SK-N-SH (cell line): ENCODE data around the gene FLT4. TPM values are rescaled to one million over a fixed set of nuclear protein-coding genes. Genes with fewer than 3 reads are reported as not detected.

ENCODE experiments used
- CTCF ChIA-PET: fragments of 300-600, 350-600 bp; formaldehyde crosslinking; extraction: SDS; loops from one replicate; lab custom pipeline; 2021; lab: Yijun Ruan, JAX
- POLR2A ChIA-PET: fragments of 350-600 bp; sonication (Branson Sonifier 250); formaldehyde crosslinking; extraction: SDS; loops from one replicate; lab custom pipeline; 2020; ENCODE audit warnings: antibody characterized with exemption, inconsistent platforms; lab: Yijun Ruan, JAX
- DNase-seq: peaks from one replicate; pipeline ENCODE4 v3.0.0; 2012
- H2AFZ ChIP-seq: fragments of 200-600 bp; sonication (generic); 2 replicates; pipeline ENCODE4 v1.8.1; 2016; ENCODE audit warnings: antibody characterized with exemption, mild to moderate bottlenecking, low read depth
- H3F3A ChIP-seq: fragments of 200-600 bp; sonication (generic); replicated peaks from 2 replicates; pipeline ENCODE3; 2016; ENCODE audit warnings: antibody characterized with exemption, mild to moderate bottlenecking; ENCODE audit not compliant: insufficient read depth
- H3K27ac ChIP-seq, 2 experiments: fragments of 200-500 bp in 1 of 2; fragments of 200-600 bp in 1 of 2; sonication (Bioruptor generic) in 1 of 2; sonication (generic), shearing (Covaris generic) in 1 of 2; 2 replicates each; pipeline versions ENCODE4 v1.5.1 to v1.6.1; 2014 to 2016; ENCODE audit warnings: low read depth in 2 of 2, inconsistent platforms in 1 of 2, low read length in 1 of 2, mild to moderate bottlenecking in 1 of 2, mixed read lengths in 1 of 2
- H3K27me3 ChIP-seq: fragments of 200-600 bp; sonication (generic), shearing (Covaris generic); 2 replicates; pipeline ENCODE4 v1.6.1; 2016; ENCODE audit warnings: mixed run types; ENCODE audit not compliant: insufficient read depth
- H3K36me3 ChIP-seq, 2 experiments: fragments of 200-500 bp in 1 of 2; fragments of 200-600 bp in 1 of 2; sonication (Bioruptor generic) in 1 of 2; sonication (generic) in 1 of 2; replicated peaks in 1 of 2; 2 replicates each; pipeline versions ENCODE3 to v1.5.1; 2014 to 2016; ENCODE audit warnings: low read length in 1 of 2, mild to moderate bottlenecking in 1 of 2; ENCODE audit not compliant: insufficient read depth in 2 of 2, control insufficient read depth in 1 of 2
- H3K4me1 ChIP-seq, 2 experiments: fragments of 200-500 bp in 1 of 2; fragments of 200-600 bp in 1 of 2; sonication (Bioruptor generic) in 1 of 2; sonication (generic), shearing (Covaris generic) in 1 of 2; 2 replicates each; pipeline versions ENCODE4 v1.5.1 to v1.6.1; 2014 to 2016; ENCODE audit warnings: low read depth in 1 of 2, low read length in 1 of 2, mixed run types in 1 of 2; ENCODE audit not compliant: insufficient read depth in 2 of 2, control insufficient read depth in 1 of 2
- H3K4me2 ChIP-seq: fragments of 200-600 bp; sonication (generic), shearing (Covaris generic); 2 replicates; pipeline ENCODE4 v1.6.1; 2017; ENCODE audit warnings: mixed run types
- H3K4me3 ChIP-seq, 2 experiments: fragments of 200-500 bp in 1 of 2; fragments of 200-600 bp in 1 of 2; sonication (Bioruptor generic) in 1 of 2; sonication (generic), shearing (Covaris generic) in 1 of 2; 2 replicates each; pipeline versions ENCODE4 v1.5.1 to v1.8.1; 2014 to 2016; ENCODE audit warnings: low read depth in 2 of 2, inconsistent platforms in 1 of 2, low read length in 1 of 2, mild to moderate bottlenecking in 1 of 2, mixed read lengths in 1 of 2, moderate library complexity in 1 of 2
- H3K79me2 ChIP-seq: fragments of 200-600 bp; sonication (generic); 2 replicates; pipeline ENCODE4 v1.8.1; 2017; ENCODE audit warnings: mild to moderate bottlenecking; ENCODE audit not compliant: insufficient read depth
- H3K9ac ChIP-seq: fragments of 200-600 bp; sonication (generic); 2 replicates; pipeline ENCODE4 v1.6.1; 2017; ENCODE audit warnings: mixed run types
- H3K9me2 ChIP-seq: fragments of 200-600 bp; sonication (generic); 2 replicates; pipeline ENCODE4 v1.6.1; 2017; ENCODE audit warnings: mixed run types
- H3K9me3 ChIP-seq: fragments of 200-600 bp; sonication (generic); 2 replicates; pipeline ENCODE4 v1.6.1; 2017; ENCODE audit warnings: mixed run types, mild to moderate bottlenecking, moderate library complexity
- H4K20me1 ChIP-seq: fragments of 200-600 bp; sonication (generic); 2 replicates; pipeline ENCODE4 v1.6.1; 2017; ENCODE audit warnings: mild to moderate bottlenecking, mixed run types; ENCODE audit not compliant: insufficient read depth
- CHD2 ChIP-seq: fragments of 150-350 bp; IDR thresholded peaks from 2 replicates; pipeline ENCODE4 v1.6.1; 2018; ENCODE audit warnings: low read length; ENCODE audit not compliant: partially characterized antibody
- EP300 ChIP-seq, 2 experiments: IDR thresholded peaks; 2 replicates each; pipeline versions ENCODE4 v1.4.0 to v1.6.1; 2012; ENCODE audit warnings: borderline replicate concordance in 1 of 2, low read depth in 1 of 2, low read length in 1 of 2
- FOXJ3 ChIP-seq: sonication (generic); formaldehyde crosslinking; IDR thresholded peaks from 2 replicates; pipeline ENCODE4 v1.5.1; 2020; ENCODE audit warnings: mild to moderate bottlenecking, missing genetic modification reagents
- FOXM1 ChIP-seq: IDR thresholded peaks from 2 replicates; pipeline ENCODE4 v1.4.0; 2012; ENCODE audit warnings: low read depth, mild to moderate bottlenecking
- MEF2A ChIP-seq: IDR thresholded peaks from 2 replicates; pipeline ENCODE4 v1.4.0; 2012; ENCODE audit warnings: low read depth, borderline replicate concordance
- NRF1 ChIP-seq: IDR thresholded peaks from 2 replicates; pipeline ENCODE4 v1.6.1; 2012; ENCODE audit warnings: low read depth, mild to moderate bottlenecking, low read length
- POLR2AphosphoS5 ChIP-seq: IDR thresholded peaks from 2 replicates; pipeline ENCODE4 v1.6.1; 2012; ENCODE audit warnings: low read depth, low read length
- RCOR1 ChIP-seq: fragments of 150-350 bp; IDR thresholded peaks from 2 replicates; pipeline ENCODE4 v1.6.1; 2017; ENCODE audit warnings: antibody characterized with exemption, low read length
- RFX5 ChIP-seq: IDR thresholded peaks from 2 replicates; pipeline ENCODE4 v1.6.1; 2012; ENCODE audit warnings: mild to moderate bottlenecking, improper control_type of control experiment, low read length
- SMC3 ChIP-seq: IDR thresholded peaks from 2 replicates; pipeline ENCODE4 v1.6.1; 2012; ENCODE audit warnings: low read depth, low read length, improper control_type of control experiment
- TEAD4 ChIP-seq: IDR thresholded peaks from 2 replicates; pipeline ENCODE4 v1.4.0; 2012; ENCODE audit warnings: mild to moderate bottlenecking, borderline replicate concordance; ENCODE audit not compliant: insufficient read depth
- YY1 ChIP-seq: IDR thresholded peaks from 2 replicates; pipeline ENCODE4 v1.4.0; 2012; ENCODE audit warnings: low read depth, mild to moderate bottlenecking
- WGBS: methylation state at CpG from one replicate; pipeline ENCODE4 v1.1.6; 2017; ENCODE audit warnings: low lambda C conversion rate; 5-methylcytosine and 5-hydroxymethylcytosine counted together
- polyA plus RNA-seq, 3 experiments: library from polyadenylated mRNA; depleted of rRNA; stranded (reverse); fragments of >200 nt; gene quantifications; 2 replicates each; pipeline ENCODE4 v1.2.3, GENCODE V29; 2012
- TF ChIP-seq, protein P1 (sequence below): IDR thresholded peaks from 2 replicates; pipeline ENCODE4; 2012
- TF ChIP-seq, protein P2 (sequence below): IDR thresholded peaks from 2 replicates; pipeline ENCODE4 v1.6.1; 2012; ENCODE audit warnings: mild to moderate bottlenecking, low read depth, low read length, moderate library complexity
- TF ChIP-seq, protein P3 (sequence below): fragments of 200-600 bp; sonication (generic); IDR thresholded peaks from 2 replicates; pipeline ENCODE4 v1.6.1; 2017; ENCODE audit warnings: antibody characterized with exemption, mild to moderate bottlenecking, moderate library complexity

The FLT4 gene
- polyA plus RNA-seq, 1 of the 3 experiments (the other 2 are of a cell fraction) = 0.05 TPM

DNA sequence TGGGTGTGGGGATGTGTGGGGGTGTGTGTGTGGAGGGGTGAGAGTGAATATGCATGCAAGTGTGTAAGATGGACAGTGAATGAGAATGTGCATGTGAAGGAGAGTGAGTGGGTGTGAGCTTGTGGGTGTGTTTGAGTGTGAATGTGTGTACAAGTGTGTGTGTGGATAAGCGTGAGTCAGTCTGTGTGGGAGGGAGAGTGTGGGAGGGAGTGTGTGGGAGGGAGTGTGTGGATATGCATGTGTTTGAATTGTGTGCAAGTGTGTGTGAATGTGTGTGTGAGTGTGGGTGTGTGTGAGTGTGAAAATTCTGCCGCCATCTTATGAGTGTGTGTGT lies 54.4 kb downstream of the FLT4 start:
- CTCF ChIA-PET = interaction anchor here (1.2 kb wide), 1 partner anchor 12 kb away, joined by 3 read pairs; no protein-coding TSS in a partner anchor

DNA sequence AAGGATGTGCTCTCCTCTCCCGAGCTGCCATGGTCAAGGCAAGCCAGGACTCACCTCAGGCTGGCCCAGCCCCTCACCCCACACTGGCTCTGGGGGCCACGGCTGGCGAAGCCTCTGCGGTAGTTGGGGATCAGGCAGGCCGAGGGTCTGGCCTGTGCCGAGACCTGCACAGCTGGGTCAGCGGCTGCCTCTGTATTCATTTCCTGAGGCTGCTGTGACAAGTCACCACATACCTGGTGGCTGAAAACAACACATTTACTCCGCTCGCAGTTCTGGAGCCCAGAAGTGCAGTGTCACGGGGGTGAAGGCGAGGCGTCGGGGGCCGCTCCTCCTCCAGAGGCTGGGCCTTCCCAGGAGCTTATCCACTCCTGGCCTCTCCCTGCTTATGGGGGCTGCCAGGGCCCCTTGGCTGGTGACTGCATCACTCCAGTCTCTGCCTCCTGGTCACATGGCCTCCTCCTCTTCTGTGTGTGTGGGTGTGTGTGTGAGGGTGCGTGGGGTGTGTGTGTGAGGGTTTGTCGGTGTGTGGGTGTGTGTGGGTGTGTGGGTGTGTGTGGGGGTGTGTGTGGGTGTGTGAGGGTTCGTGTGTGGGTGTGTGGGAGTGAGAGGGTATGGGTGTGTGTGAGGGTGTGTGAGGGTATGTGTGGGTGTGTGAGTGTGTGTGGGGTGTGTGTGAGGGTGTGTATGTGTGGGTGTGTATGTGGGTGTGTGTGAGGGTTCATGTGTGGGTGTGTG lies 54.9 kb downstream of the FLT4 start:
- POLR2A ChIA-PET = no interaction called here
- 32% methylated on average over 3 of the region's 17 CpGs for WGBS

More for the DNA sequence above, 54.4 kb downstream of the FLT4 start:
- Histone ChIP-seq H3K27me3 (peaks cover 34% of the 10 kb centered on the region; the same call in 1 of the 2 replicates), H3F3A (no peaks in the 10 kb centered on the region), H3K9me3 (no peaks in the 10 kb centered on the region), H3K4me2 (no peak overlapping the region), H4K20me1 (no peaks in the 10 kb centered on the region), H3K27ac (no peak overlapping the region), H3K4me3 (no peak overlapping the region), H3K36me3 (no peaks in the 10 kb centered on the region), H2AFZ (no peak overlapping the region), H3K9ac (no peak overlapping the region), H3K4me1 (no peaks in the 10 kb centered on the region), H3K79me2 (no peaks in the 10 kb centered on the region), H3K9me2 (no peaks in the 10 kb centered on the region)
- 72% methylated on average over 2 of the region's 2 CpGs for WGBS
- POLR2A ChIA-PET = no interaction called here
- TF ChIP-seq SMC3 (no peak), POLR2AphosphoS5 (no peak), RCOR1 (no peak), RFX5 (no peak), CHD2 (no peak), NRF1 (no peak), MEF2A (no peak), FOXM1 (no peak)
- TF ChIP-seq, protein P1, sequence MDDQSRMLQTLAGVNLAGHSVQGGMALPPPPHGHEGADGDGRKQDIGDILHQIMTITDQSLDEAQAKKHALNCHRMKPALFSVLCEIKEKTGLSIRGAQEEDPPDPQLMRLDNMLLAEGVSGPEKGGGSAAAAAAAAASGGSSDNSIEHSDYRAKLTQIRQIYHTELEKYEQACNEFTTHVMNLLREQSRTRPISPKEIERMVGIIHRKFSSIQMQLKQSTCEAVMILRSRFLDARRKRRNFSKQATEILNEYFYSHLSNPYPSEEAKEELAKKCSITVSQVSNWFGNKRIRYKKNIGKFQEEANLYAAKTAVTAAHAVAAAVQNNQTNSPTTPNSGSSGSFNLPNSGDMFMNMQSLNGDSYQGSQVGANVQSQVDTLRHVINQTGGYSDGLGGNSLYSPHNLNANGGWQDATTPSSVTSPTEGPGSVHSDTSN = no peak
- DNase-seq = no peak

More for the DNA sequence above, 54.9 kb downstream of the FLT4 start:
- CTCF ChIA-PET = interaction anchor here (0.6 to 1.2 kb wide), 2 partner anchors 12 kb away, joined by 3 read pairs; no protein-coding TSS in a partner anchor
- no peak for TF ChIP-seq FOXJ3 (CRISPR knock-in tag)
- no peak for TF ChIP-seq YY1
- TF ChIP-seq RCOR1 = no peak
- no peak for TF ChIP-seq EP300 (IDR thresholded peaks at IDR 0.05; ENCODE audit: borderline replicate concordance in 1 of 2, low read depth in 1 of 2, low read length in 1 of 2)
- no peak for TF ChIP-seq TEAD4
- TF ChIP-seq FOXM1 = no peak
- TF ChIP-seq, protein P2, sequence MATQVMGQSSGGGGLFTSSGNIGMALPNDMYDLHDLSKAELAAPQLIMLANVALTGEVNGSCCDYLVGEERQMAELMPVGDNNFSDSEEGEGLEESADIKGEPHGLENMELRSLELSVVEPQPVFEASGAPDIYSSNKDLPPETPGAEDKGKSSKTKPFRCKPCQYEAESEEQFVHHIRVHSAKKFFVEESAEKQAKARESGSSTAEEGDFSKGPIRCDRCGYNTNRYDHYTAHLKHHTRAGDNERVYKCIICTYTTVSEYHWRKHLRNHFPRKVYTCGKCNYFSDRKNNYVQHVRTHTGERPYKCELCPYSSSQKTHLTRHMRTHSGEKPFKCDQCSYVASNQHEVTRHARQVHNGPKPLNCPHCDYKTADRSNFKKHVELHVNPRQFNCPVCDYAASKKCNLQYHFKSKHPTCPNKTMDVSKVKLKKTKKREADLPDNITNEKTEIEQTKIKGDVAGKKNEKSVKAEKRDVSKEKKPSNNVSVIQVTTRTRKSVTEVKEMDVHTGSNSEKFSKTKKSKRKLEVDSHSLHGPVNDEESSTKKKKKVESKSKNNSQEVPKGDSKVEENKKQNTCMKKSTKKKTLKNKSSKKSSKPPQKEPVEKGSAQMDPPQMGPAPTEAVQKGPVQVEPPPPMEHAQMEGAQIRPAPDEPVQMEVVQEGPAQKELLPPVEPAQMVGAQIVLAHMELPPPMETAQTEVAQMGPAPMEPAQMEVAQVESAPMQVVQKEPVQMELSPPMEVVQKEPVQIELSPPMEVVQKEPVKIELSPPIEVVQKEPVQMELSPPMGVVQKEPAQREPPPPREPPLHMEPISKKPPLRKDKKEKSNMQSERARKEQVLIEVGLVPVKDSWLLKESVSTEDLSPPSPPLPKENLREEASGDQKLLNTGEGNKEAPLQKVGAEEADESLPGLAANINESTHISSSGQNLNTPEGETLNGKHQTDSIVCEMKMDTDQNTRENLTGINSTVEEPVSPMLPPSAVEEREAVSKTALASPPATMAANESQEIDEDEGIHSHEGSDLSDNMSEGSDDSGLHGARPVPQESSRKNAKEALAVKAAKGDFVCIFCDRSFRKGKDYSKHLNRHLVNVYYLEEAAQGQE = no peak
- TF ChIP-seq, protein P3, sequence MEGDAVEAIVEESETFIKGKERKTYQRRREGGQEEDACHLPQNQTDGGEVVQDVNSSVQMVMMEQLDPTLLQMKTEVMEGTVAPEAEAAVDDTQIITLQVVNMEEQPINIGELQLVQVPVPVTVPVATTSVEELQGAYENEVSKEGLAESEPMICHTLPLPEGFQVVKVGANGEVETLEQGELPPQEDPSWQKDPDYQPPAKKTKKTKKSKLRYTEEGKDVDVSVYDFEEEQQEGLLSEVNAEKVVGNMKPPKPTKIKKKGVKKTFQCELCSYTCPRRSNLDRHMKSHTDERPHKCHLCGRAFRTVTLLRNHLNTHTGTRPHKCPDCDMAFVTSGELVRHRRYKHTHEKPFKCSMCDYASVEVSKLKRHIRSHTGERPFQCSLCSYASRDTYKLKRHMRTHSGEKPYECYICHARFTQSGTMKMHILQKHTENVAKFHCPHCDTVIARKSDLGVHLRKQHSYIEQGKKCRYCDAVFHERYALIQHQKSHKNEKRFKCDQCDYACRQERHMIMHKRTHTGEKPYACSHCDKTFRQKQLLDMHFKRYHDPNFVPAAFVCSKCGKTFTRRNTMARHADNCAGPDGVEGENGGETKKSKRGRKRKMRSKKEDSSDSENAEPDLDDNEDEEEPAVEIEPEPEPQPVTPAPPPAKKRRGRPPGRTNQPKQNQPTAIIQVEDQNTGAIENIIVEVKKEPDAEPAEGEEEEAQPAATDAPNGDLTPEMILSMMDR = no peak
- TF ChIP-seq NRF1 = no peak
- no peak for TF ChIP-seq RFX5
- no peak overlapping the region for H3K4me2 ChIP-seq
- no peaks in the 10 kb centered on the region for H3F3A ChIP-seq
- no peaks in the 10 kb centered on the region for H3K9me2 ChIP-seq
- H4K20me1 ChIP-seq = no peaks in the 10 kb centered on the region
- no peak overlapping the region for H3K27ac ChIP-seq
- no peaks in the 10 kb centered on the region for H3K36me3 ChIP-seq
- peaks cover 39% of the 10 kb centered on the region; the same call in 1 of the 2 replicates for H3K27me3 ChIP-seq
- no peak overlapping the region for H3K9ac ChIP-seq
- peak; percentile 9 for DNase-seq
- H3K4me3 ChIP-seq = no peak overlapping the region
- no peaks in the 10 kb centered on the region for H3K79me2 ChIP-seq
- no peaks in the 10 kb centered on the region for H3K9me3 ChIP-seq
- no peaks in the 10 kb centered on the region for H3K4me1 ChIP-seq
- no peak overlapping the region for H2AFZ ChIP-seq
